G401.6 (cell line): ENCODE results near the gene SLC35D1.
A peak's percentile ranks its signal among the peaks of the same experiment; 100 is the strongest.

Source experiments
- FAIRE-seq: peaks from 2 replicates; lab custom pipeline; 2012; peaks lifted over from hg19 to GRCh38; lab: Jason Lieb, UNC

Gene SLC35D1

DNA sequence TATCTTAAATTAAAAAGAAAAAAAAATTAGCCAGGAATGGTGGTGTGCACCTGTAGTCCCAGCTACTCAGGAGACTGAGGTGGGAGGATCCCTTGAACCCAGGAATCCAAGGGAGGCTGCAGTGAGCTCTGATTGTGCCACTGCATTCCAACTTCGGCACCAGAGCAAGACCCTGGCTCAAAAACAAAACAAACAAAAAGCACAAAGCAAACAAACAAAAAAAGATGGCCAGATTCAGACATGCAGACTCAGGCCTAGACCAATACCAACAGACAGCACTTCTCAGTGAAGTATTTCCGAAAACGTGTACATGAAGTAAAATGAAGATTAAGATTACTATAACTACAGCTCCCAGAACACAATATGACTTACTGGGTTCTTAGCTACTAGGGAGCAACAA is 10.6 kb downstream of the SLC35D1 start:
- no peak for FAIRE-seq

DNA sequence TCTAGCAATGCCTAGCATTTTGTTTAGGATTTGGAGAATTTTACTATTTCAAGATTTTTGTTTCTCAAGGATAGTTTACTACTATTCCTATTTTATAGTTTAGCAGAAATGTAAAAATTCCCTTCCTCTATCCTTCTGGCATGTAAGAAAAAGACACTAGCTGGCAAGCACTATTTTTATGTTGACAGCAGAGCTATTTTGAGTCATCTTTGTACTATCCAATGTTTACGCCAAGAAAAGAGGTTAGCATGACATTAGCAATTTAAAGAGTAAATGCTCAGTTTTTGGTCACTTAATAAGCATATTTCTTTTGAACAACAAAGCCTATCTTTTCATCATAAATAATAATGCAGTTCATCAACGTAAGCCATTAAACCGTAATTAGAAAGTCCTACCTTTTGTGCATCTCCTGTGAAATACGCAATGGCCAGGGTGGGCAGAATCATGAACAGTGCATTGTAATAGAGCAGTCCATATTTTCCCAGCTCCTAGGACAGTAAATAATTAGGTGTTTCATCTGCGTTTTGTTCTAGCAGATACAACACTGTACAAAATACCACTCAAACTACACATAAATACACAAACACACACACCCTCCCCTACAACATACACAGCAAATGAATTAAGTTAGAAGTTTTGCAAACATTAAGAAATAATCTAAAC is 12.0 kb downstream of the SLC35D1 start:
- FAIRE-seq, result no peak

DNA sequence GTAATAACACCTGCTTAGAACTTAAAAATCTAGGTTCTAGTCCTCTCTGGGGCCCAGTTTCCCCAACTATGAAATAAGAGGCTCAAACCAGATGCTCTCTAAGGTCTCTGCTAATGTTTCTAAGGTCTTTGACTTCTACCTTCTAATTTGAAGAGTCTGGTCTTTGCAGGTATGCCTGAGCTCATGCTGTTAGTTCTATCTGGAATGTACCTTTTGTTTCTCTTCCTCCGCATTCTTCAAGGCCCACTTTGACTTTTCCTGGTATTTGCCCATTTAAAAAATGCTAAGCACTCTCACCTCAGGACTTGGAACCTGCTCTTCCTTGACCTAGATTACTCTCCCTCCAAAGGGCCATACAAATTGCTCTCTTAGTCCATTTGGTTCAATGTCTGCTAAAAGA is 13.5 kb downstream of the SLC35D1 start:
- FAIRE-seq, result no peak

DNA sequence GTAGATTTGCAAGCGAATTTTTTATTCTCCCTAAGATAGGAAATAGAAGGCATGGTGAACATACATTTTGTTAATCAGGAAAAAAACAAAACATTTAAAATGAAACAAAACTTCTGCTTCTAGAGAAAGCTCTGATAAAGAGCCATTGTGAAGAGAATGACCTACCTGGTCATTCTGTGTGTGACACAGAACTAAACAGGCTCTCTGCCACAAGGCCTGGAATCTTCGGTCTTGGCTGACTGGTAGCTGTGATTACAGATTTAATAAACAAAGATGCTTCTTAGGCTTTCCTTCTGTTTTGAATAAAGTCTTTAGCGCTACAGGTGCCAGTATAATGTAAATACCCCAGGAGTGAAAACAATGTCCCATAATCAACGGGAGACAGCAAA is 22.1 kb downstream of the SLC35D1 start:
- no peak for FAIRE-seq

DNA sequence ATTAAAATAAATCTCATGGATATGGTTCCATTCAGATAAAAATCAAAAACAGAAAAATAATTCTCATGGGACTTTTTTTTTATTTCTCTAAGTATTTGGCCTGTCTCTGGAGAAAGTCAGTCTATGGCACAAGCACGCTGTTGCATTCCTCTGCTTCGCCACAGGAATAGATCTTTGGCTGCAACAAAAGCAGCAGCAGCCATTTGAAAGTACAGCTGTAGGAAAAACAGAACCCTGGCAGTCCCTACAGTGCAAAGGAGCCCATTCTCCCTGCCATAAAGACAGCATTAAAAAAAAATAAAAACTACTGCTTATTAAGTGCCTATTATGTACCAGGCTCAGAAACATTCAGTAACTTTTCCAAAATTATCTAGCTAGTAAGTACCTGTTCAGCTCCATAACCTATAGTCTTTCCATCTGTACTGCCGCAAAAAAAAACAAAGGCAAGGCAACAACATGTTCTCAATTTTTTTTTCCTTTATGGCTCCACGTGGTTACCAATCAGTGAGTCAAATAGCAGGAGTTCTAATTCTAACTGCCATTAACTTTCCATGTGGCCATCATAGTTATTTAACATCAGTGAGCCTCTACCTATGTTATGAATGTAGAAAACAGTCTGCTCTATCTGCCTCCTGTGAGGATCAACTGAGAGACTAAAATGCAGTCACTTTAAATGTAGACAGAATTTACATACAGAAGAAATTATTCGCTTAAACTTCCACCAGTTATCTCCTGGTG is 22.7 kb downstream of the SLC35D1 start:
- no peak for FAIRE-seq

DNA sequence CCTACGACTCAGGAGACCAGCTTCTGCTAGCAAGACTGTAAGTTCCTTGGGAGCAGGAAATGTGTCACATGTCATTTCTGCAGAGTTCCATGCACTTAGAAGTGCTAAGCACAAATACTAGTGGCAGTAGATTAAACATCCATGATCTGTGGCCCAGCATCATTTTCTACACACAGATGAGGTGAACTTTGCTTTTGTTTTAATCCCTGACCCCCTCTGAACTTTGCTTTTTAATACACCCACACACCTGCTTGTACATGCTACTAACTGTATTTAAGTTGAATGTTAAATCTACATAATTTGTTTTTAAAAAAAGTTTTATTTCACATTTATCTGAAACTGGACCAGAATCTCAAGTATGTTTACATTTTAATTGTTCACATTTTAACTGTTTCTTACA is 24.5 kb downstream of the SLC35D1 start:
- no peak for FAIRE-seq

DNA sequence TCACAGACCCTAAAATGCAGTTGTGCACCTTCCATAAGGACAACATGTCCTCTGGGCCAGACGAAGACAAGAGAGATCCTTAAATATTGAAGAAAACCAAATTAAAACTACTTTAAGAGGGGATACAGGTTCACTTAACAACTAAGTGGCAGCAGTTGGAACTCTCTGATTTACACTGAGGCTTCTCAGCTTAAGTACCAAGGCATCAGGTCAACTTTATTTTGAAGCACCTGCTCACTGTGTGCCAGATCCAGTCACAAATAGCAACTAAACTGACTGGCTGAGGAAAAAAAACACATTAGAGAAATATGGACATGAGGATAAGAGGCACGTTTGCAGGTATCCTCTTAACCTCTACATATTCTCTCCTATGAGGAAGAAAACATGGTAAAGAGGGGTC is 33.2 kb downstream of the SLC35D1 start:
- no peak for FAIRE-seq

DNA sequence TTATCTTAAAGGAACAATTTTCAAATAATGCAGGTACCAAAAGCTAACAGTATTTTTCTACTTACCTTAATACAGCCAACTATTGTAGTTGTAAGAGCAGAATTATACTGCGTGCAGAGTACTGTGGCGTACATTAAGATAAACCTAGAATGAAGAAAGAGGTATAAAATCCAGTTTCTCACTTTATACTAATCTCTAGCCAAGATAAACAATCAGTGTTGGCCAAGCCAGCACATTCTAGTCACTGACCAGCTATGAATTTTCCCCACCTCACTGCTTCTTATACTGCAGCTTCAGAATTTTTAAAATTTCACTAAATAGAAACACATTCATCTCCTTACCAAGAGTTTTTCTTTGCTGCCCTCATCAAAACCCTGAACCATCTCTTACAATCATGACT is 33.6 kb downstream of the SLC35D1 start:
- no peak for FAIRE-seq

DNA sequence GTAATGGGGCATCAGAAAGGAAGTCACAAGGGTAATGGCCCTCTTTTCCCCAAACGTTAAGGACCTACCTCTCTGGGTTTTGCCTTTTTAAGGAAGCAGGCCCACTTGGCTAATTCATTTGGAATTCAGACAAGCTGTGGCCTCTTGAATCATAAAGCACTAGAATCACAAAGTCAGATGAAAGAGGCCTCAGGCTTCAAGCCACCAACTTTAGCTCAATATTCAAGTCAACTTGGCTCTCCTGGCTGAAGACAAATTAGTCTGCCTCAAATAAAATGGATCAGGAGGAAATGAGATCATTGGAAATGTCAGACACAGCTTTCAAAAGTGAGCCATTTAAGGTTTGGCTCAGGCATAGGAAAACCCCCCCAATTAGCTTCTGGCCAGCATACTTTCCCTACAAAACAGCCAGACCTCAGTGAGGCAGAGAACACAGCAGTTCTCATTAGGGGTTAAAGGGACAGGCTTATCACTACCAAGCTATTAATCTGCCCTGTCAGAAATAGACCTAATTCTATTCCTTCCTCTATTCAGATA is 34.3 kb downstream of the SLC35D1 start:
- FAIRE-seq, result no peak

DNA sequence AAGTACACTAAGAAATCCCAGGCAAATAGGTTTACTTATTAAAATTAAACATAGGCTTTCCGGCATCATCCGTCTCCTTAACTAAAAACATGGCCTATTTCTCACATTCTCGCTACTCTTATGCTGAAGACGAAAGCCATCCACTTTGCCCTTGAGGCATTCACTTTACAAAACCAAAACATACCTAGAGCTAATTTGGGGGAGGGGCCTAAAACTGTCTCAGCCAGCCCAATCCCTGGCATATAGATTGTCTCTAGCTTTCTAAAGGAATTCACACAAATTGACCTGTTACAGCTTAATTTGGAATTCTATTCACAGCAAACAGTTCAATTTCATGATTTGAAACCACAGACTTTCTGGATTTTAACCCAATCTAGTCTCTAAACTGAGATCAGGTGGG is 34.8 kb downstream of the SLC35D1 start:
- no peak for FAIRE-seq

DNA sequence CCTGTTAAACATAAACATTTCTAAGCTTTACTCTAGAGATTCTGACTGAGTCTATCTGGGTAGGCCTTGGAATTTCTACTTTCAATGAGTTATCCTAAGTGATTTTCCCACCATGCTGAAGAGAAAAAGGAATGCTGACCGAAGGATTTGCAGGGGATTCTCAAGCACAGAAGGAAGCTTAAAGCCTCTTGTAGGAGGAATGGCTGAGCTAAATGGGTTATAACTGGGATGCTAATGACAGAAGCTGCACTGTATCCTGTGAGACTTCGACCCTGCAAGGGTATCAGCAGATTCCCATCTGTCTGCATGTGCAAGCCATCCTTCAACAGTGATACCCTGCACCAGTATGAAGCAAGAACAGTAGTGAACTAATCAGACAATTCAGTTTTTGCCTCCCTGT is 35.4 kb downstream of the SLC35D1 start:
- FAIRE-seq, result no peak

DNA sequence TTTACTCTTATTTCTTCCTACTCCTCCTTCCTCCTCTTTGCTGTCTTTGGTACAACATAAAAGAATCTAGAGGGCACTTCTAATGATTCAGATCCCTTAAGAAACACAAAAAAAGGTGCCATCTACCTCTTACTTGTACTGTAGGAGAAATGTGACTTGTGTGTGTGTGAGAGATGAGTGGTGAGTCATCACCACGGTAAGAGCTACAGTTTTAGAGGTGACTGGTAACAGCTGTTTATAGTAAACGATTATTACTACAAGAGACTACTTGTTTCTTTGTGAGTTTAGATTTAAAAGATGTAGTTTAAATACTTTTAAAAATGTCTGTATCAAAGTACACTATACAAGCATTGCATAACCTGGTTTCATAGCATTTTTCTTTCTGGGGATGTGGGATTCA is 40.4 kb downstream of the SLC35D1 start:
- FAIRE-seq, result no peak

DNA sequence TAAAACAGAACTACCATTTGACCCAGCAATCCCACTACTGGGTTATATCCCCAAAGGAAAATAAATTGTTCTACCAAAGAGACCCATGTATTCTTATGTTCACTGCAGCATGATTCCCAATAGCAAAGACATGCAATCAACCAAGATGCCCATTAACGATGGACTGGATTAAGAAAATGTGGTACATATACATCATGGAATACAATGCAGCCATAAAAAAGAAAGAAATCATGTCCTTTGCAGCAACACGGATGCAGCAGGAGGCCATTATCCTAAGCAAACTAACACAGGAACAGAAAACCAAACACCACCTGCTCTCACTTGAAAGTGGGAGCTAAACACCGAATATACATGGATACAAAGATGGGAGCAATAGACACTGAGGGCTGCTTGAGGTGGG is 44.2 kb downstream of the SLC35D1 start:
- no peak for FAIRE-seq

DNA sequence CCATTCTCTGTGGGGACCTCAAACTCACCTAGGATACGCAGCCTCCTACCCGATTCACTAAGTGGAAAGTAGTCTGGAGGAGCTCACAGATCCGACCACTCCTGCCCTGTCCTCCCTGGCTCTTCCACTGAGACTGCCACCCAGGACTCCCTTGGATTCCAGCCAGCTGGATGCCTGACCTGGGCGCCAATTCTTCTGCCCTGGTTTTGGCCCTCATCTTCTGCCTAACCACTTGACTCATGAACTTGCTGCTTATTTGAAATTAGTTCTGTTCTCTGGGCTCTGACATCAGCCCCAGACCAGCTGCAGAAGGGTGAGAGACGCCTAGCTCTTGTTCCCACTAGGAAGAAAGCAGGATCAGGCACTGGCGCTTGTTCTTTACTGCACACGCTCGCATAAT is 48.9 kb downstream of the SLC35D1 start:
- no peak for FAIRE-seq

DNA sequence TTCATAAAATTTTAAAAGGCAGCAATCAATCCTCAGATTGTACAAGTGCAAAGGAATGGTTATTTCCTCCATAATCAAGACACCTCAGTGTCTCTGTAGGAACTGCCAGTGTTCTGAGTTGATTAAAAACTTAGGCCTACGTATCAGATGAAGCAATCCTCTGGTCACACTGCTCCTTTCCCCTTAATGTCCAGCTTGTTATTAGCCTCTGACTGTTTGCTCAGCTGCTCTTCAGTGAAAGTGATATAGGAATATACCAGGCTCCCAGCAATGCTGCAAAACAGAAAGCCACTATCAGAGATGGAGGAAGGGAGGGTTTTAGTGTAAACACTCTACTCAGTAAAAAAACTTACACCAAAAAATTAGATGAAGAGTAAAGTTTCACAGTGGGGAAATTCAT is 49.8 kb downstream of the SLC35D1 start:
- no peak for FAIRE-seq

DNA sequence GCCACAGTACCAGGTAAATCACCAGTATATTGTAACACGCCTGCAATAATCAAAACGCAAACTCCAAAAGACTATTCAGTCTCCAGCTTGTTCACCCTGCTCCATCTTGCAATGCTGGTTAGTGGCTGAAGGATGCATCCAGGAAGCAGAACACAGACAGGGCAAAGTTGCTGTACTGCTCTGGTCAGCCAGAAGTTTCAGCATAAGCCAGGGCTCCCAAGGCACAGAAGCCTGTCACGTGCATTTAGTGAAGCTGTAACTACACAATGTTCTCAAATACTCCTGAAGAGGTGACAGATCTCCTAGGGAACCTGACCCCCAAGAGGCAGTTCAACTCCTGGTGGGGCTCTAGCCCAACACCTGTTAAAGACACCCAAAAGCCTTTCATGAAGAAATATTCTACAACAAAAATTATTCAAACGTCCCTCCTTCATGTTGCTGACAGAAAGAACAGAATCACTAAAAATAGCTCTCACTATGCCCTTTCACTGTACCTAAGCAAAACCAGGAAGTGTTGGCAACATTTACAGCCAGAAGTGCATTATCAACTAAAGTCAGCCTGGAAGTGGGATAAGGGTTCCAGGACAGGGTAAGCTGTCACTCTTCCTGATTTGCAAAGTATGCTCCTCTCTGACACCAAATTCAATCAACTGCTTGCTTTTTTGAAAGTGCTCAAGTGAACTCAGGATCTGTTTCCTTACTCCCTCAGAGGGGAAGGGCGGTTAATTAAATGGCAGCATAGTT is 52.1 kb downstream of the SLC35D1 start:
- no peak for FAIRE-seq

DNA sequence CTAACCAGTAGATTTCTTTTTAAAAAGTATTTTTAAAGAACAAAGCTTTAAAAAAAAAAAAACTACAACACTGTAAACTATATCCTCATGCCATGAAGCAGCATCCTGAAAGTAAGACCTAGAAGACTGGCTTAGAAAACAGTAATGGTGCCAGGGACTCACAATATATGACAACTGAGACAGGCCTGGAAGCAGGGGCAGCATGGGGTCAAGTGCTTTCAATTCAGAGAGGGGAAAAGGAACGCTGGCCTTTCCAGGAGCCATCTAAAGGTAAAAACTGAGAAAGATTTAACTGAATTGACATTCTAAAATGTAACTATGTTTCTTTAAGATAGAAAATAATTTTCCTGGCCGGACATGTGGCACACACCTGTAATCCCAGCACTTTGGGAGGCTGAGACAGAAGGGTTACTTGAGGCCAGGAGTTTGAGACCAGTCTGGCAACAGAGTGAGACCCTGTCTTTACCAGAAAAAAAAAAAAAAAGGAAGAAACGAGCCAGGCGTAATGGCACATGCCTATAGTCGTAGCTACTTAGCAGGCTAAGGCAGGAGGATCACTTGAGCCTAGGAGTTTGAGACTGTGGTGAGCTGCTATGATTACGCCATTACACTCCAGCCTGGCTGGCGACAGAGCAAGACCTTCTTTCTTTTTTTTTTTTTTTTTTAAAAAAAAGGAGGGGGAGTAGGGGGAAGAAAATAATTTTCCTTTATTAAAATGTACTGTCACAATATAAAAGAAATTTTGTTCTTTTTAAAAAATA is 54.1 kb downstream of the SLC35D1 start:
- FAIRE-seq, result no peak

DNA sequence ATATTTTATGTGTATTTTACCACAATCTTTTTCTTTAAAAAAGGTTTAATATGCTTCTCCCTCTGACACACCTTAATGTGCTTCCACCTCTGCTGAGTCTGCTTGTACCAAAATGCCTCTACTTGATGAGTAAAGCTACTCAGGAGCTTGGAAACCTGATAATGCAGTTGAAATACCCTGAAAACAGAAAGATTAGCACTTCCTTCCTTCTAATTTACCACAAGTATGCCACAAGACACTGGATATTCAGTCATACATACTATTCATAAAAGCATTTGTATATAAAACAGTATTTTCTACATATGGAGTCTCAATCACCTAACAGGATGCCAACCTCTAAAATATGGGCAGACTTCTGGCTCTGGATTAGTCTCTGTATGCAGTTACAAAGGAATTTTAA is 55.0 kb downstream of the SLC35D1 start:
- no peak for FAIRE-seq

DNA sequence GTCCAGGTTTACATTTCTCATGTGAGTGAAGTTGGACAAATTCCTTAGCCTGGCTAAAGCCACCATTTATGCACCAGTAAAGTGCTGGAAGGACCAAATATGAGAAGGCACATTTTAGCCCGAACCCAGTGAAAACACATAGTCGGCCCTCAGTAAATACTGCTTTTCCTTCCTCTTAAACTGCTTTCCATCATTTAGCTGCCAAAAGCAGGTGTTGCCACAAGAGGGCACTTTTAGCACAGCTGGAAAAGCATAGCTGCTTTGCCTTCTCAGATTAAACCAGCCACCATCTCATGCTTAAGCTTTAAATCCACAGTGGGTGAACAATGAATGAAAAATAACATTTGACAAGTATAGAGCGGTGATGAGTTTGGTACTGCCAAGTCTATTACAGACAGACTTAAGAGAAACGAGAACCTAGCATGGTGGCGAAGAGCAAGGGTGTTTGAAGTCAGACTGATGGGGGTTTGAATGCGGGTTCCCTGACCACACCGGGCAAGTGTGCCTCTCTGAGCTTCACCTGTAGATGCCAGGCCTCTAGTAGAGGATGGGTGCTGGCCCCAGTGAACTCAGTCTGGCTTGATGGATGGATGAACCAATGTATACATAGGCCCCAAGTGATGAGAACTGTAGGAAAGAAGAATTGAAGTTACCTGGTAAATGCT is 57.8 kb downstream of the SLC35D1 start:
- peak; percentile 89 for FAIRE-seq

DNA sequence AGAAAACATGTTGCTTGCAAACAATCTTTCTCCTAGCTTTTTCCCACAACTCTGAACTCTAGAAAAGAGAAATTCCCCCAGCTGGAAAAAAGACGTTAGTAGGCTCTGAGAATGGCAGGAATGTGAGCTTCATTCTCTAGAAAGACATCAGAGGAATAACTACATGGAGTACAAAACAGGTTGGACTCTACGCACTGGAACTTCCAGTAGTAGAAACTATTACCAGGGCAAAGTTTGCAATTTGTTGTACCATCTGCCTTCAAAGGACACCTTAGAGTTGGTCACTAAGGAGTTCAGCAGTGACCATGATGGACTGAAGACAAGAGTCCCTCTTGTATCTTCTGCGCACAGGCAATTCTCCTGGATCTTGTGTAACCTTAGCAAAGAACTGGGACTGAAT is 60.9 kb downstream of the SLC35D1 start:
- no peak for FAIRE-seq

DNA sequence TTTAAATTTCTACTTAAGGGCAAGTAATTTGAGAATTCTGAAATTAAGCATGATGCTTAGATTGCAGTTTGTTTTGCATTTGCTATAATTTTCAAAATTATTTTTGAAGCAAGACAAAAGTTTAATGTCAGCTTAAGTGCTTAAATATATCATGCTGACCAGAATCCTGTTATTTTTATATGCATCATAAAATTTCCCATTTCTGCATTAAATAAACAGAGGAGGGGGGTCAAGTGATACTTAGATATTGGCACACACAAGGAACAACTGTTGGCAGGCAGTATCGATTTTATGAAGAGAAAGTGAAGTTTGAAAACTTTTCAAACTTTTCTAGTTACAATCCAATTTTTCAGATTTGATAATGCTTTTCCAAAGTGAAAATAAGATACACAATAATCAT is 68.1 kb downstream of the SLC35D1 start:
- FAIRE-seq, result no peak

DNA sequence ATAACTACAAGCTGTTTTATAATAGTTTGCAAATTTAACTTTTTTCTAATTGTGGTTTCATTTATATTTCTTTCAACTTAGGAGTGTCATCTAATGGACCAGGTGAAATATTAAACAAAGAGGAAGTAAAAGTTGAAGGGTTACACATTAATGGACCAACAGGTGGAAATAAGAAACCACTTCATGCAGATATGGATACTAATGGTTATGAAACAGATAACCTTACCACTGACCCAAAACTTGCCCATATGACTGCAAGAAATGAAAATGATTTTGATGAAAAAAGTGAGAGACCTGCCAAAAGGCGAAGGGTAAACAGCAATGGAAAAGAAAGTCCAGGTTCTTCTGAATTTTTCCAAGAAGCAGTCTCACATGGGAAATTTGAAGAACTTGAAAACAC is 69.5 kb downstream of the SLC35D1 start:
- peak; percentile 44 for FAIRE-seq
